Activated naive CD4-positive, alpha-beta T cell treated with anti-CD3 and anti-CD28 coated beads, Interleukin-2, amount 10 ng/mL, durations not matched to agents 7 days and 5 days (primary cell): ENCODE measurements around the gene PSG3.
"Not testable (repeated sequence)": the region's sequence is repeated elsewhere in the genome, so short reads cannot be mapped to it uniquely, and the experiment has no call there.

Source experiments
- CTCF ChIA-PET: fragments of 350-600 bp; sonication (Branson Sonifier 250); formaldehyde crosslinking; loops from one replicate; lab custom pipeline; 2021; ENCODE audit warnings: antibody characterized with exemption; lab: Charles Lee
- DNase-seq: peaks from one replicate; pipeline ENCODE4 v3.0.0-alpha.2; 2020
- H3K27ac Mint-ChIP-seq: one replicate; pipeline ENCODE4 v1.8.0; 2021; ENCODE audit warnings: mild to moderate bottlenecking, moderate library complexity, mixed read lengths
- H3K27me3 Mint-ChIP-seq: one replicate; pipeline ENCODE4 v1.8.0; 2021; ENCODE audit warnings: mild to moderate bottlenecking, mixed read lengths
- H3K36me3 Mint-ChIP-seq: one replicate; pipeline ENCODE4 v1.8.0; 2021; ENCODE audit warnings: mixed read lengths
- H3K4me1 Mint-ChIP-seq: one replicate; pipeline ENCODE4 v1.8.0; 2021; ENCODE audit warnings: mixed read lengths
- H3K4me3 Mint-ChIP-seq: one replicate; pipeline ENCODE4 v1.8.0; 2021; ENCODE audit warnings: mild to moderate bottlenecking, moderate library complexity, mixed read lengths
- H3K9me3 Mint-ChIP-seq: one replicate; pipeline ENCODE4 v1.8.0; 2021; ENCODE audit warnings: mixed read lengths

Gene PSG3

GRCh38 chr19:42741726-42742607 is 1.7 kb upstream of the PSG3 start:
- H3K27me3 Mint-ChIP-seq = peaks cover 18% of the 10 kb centered on the region
- not testable (repeated sequence) for DNase-seq, H3K36me3 Mint-ChIP-seq, H3K9me3 Mint-ChIP-seq, H3K27ac Mint-ChIP-seq, H3K4me1 Mint-ChIP-seq, H3K4me3 Mint-ChIP-seq
- CTCF ChIA-PET = interaction anchor here (0.6 to 1.0 kb wide), 3 partner anchors 37 to 107 kb away, joined by 3 read pairs; no protein-coding TSS in a partner anchor

- H3K9me3 Mint-ChIP-seq, CTCF ChIA-PET, H3K36me3 Mint-ChIP-seq, H3K4me1 Mint-ChIP-seq, DNase-seq, H3K27ac Mint-ChIP-seq, H3K4me3 Mint-ChIP-seq: not testable (repeated sequence)
- H3K27me3 Mint-ChIP-seq = peaks cover 18% of the 10 kb centered on the region
Observed at GRCh38 chr19:42737581-42738011, 2.7 kb downstream of the PSG3 start.

GRCh38 chr19:42728341-42728740 is 11.9 kb downstream of the PSG3 start:
- H3K27ac Mint-ChIP-seq, H3K36me3 Mint-ChIP-seq, H3K4me1 Mint-ChIP-seq, CTCF ChIA-PET, H3K9me3 Mint-ChIP-seq, DNase-seq, H3K4me3 Mint-ChIP-seq, H3K27me3 Mint-ChIP-seq: not testable (repeated sequence)

- H3K27ac Mint-ChIP-seq, H3K4me1 Mint-ChIP-seq, H3K27me3 Mint-ChIP-seq: not testable (repeated sequence)
Observed at GRCh38 chr19:42714000-42714399, 26.3 kb downstream of the PSG3 start.

GRCh38 chr19:42712753-42713152 is 27.5 kb downstream of the PSG3 start:
- CTCF ChIA-PET, H3K9me3 Mint-ChIP-seq, H3K4me3 Mint-ChIP-seq, H3K27me3 Mint-ChIP-seq, DNase-seq, H3K4me1 Mint-ChIP-seq, H3K27ac Mint-ChIP-seq, H3K36me3 Mint-ChIP-seq: not testable (repeated sequence)

More at GRCh38 chr19:42714000-42714399, 26.3 kb downstream of the PSG3 start:
- H3K36me3 Mint-ChIP-seq, DNase-seq, CTCF ChIA-PET, H3K4me3 Mint-ChIP-seq, H3K9me3 Mint-ChIP-seq: not testable (repeated sequence)

GRCh38 chr19:42710986-42711385 is 29.3 kb downstream of the PSG3 start:
- H3K4me1 Mint-ChIP-seq, DNase-seq, H3K27ac Mint-ChIP-seq, H3K27me3 Mint-ChIP-seq, CTCF ChIA-PET, H3K4me3 Mint-ChIP-seq, H3K36me3 Mint-ChIP-seq, H3K9me3 Mint-ChIP-seq: not testable (repeated sequence)

- CTCF ChIA-PET = no interaction called here
- Mint-ChIP-seq H3K27ac (no peak overlapping the region), H3K36me3 (no peaks in the 10 kb centered on the region), H3K9me3 (no peaks in the 10 kb centered on the region), H3K4me1 (no peaks in the 10 kb centered on the region), H3K27me3 (peaks cover 6% of the 10 kb centered on the region), H3K4me3 (no peak overlapping the region)
- DNase-seq = no peak
Observed at GRCh38 chr19:42697884-42698283, 42.4 kb downstream of the PSG3 start.

GRCh38 chr19:42695811-42696503 is 44.3 kb downstream of the PSG3 start:
- Mint-ChIP-seq H3K27ac (no peak overlapping the region), H3K27me3 (peaks cover 10% of the 10 kb centered on the region), H3K9me3 (no peaks in the 10 kb centered on the region), H3K4me3 (no peak overlapping the region), H3K4me1 (no peaks in the 10 kb centered on the region), H3K36me3 (no peaks in the 10 kb centered on the region)
- no peak for DNase-seq
- CTCF ChIA-PET = no interaction called here

- no peaks in the 10 kb centered on the region for H3K9me3 Mint-ChIP-seq
- H3K4me3 Mint-ChIP-seq = no peak overlapping the region
- H3K27me3 Mint-ChIP-seq = peaks cover 10% of the 10 kb centered on the region
- H3K27ac Mint-ChIP-seq = no peak overlapping the region
- H3K4me1 Mint-ChIP-seq = no peaks in the 10 kb centered on the region
- no peak for DNase-seq
- H3K36me3 Mint-ChIP-seq = no peaks in the 10 kb centered on the region
- CTCF ChIA-PET = interaction anchor here (0.6 kb wide), 1 partner anchor 48 kb away, joined by 3 read pairs; no protein-coding TSS in a partner anchor
Observed at GRCh38 chr19:42693760-42694350, 46.4 kb downstream of the PSG3 start.

GRCh38 chr19:42683917-42684513 is 56.3 kb downstream of the PSG3 start:
- peaks cover 1% of the 10 kb centered on the region for H3K36me3 Mint-ChIP-seq
- no peaks in the 10 kb centered on the region for H3K27me3 Mint-ChIP-seq
- no peak overlapping the region for H3K27ac Mint-ChIP-seq
- H3K4me1 Mint-ChIP-seq = no peaks in the 10 kb centered on the region
- no peak overlapping the region for H3K4me3 Mint-ChIP-seq
- CTCF ChIA-PET = interaction anchor here (1.1 to 1.6 kb wide), 6 partner anchors 15 to 94 kb away, joined by 3 to 6 read pairs (median 4); no protein-coding TSS in a partner anchor
- peak; percentile 35 for DNase-seq
- peaks cover 25% of the 10 kb centered on the region for H3K9me3 Mint-ChIP-seq

- H3K27ac Mint-ChIP-seq, H3K36me3 Mint-ChIP-seq, DNase-seq, H3K4me1 Mint-ChIP-seq, H3K27me3 Mint-ChIP-seq, H3K4me3 Mint-ChIP-seq, CTCF ChIA-PET: not testable (repeated sequence)
- peaks cover 14% of the 10 kb centered on the region for H3K9me3 Mint-ChIP-seq
Observed at GRCh38 chr19:42676326-42676725, 64.0 kb downstream of the PSG3 start.

- H3K4me3 Mint-ChIP-seq, H3K4me1 Mint-ChIP-seq, DNase-seq, H3K27me3 Mint-ChIP-seq, H3K36me3 Mint-ChIP-seq, CTCF ChIA-PET, H3K27ac Mint-ChIP-seq: not testable (repeated sequence)
- peaks cover 13% of the 10 kb centered on the region for H3K9me3 Mint-ChIP-seq
Observed at GRCh38 chr19:42674549-42674948, 65.7 kb downstream of the PSG3 start.
